ENCODE measurements around the gene COX10. TPM values are rescaled to one million over a fixed set of nuclear protein-coding genes. Genes with fewer than 3 reads are reported as not detected.
"Not testable (repeated sequence)": the region's sequence is repeated elsewhere in the genome, so short reads cannot be mapped to it uniquely, and the experiment has no call there.

COX10 gene
- polyA plus RNA-seq, 10 donors = 9.8 to 17.3 (median 14.6) TPM

- no peak for DNase-seq
Measured at GRCh38 chr17:14203388-14203787, 134.1 kb downstream of the COX10 start.

DNA sequence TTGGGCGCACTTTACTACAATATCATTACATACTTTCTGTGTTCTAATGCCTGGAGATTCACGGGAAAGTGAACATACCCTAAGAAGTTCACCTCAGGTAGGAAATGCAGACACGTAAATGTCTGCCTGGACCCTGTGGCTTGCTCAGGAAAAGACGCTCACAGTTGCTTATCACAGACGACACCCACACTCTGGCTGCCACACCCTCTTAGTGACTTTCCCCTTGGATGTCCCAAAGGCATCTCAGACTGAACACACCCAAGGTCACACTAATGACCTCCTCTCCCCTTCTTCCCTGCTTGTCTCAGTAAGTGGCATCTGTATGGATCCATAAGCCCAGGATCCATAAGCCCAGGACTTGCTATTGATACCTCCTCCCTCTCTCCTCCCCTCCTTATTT, 134.8 kb downstream of the COX10 start:
- DNase-seq = no peak

DNA sequence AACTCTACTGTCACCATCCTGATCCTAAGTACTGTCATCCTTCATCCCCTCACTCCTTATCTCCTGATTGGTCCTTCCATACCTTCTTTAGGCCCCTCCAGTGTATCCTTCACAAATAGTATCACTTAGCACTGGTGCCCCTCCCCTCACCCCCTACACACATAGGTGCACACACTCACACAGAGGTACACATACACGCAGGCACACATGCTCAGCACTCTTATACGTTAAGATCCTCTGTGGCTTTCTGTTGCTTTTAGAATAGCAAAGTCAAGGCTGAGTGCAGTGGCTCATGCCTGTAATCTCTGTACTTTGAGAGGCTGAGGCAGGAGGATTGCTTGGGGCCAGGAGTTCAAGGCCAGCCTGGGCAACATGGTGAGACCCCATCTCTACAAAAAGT, 135.2 kb downstream of the COX10 start:
- no peak for DNase-seq

GRCh38 chr17:14205380-14205779, 136.1 kb downstream of the COX10 start:
- DNase-seq = no peak

GRCh38 chr17:14205992-14206461, 136.7 kb downstream of the COX10 start:
- no peak for DNase-seq

GRCh38 chr17:14206891-14207290, 137.6 kb downstream of the COX10 start:
- DNase-seq = no peak

GRCh38 chr17:14207791-14208190, 138.5 kb downstream of the COX10 start:
- DNase-seq = no peak

DNA sequence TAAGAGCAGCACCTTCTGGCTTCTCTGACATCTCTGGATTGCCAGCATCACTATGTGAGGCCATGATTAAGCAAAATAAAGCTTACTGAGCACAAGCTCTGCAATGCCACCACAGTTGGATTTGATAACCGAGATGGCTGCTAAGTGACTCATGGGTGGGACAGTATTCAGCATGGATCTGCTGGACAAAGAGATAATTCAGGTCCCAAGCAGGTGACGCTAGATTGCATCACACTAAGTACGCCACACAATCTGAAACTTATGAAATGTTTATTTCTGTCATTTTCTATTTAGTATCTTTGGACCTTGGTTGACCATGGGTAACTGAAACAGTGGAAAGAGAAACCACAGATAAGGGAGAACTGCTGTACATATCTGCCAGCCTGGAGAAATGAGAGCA, 139.9 kb downstream of the COX10 start:
- no peak for DNase-seq

GRCh38 chr17:14211246-14211645, 141.9 kb downstream of the COX10 start:
- no peak for DNase-seq

- peak in 1 of 3 donors; percentile 23 for DNase-seq
Measured at GRCh38 chr17:14211801-14212200, 142.5 kb downstream of the COX10 start.

GRCh38 chr17:14212401-14212800, 143.1 kb downstream of the COX10 start:
- no peak for DNase-seq

DNA sequence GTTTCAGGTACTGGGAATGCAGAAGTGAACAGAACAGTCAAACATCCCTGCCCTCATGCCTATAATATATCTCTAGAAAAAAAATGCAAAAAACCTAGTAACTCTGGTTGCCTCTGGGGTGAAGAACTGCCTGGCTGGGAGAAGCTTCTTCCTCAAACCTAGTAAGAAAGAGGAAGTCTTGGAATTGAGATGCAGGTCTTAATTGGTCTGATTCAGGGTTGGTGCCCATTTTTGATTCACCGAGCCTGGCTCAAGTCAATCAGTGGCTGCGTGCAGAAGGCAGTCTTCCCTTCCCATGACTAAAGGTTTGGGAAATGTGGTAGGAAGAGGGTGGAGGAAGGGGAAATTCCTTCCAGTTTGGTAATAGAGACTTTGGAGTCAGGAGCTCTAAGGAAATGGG, 145.0 kb downstream of the COX10 start:
- DNase-seq = peak in 1 of 3 donors; percentile 6

DNA sequence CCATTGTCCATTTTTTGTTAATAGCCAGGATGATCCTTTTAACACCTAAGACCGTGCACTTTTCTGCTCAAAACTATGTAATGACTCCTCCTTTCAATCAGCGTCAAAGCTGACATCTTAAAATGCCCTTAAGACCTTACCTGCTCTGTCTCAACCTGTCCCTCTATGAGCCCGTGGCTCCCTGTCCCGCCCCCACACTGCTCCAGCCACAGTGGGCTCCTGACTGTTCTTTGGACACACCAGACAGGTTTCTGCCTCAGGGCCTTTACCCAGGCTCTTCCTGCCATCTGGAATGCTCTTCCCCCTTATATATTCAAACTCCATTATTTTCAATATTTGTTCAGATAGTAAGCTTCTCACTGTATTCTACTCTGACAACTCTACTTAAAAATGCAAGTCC, 153.3 kb downstream of the COX10 start:
- DNase-seq = no peak

DNA sequence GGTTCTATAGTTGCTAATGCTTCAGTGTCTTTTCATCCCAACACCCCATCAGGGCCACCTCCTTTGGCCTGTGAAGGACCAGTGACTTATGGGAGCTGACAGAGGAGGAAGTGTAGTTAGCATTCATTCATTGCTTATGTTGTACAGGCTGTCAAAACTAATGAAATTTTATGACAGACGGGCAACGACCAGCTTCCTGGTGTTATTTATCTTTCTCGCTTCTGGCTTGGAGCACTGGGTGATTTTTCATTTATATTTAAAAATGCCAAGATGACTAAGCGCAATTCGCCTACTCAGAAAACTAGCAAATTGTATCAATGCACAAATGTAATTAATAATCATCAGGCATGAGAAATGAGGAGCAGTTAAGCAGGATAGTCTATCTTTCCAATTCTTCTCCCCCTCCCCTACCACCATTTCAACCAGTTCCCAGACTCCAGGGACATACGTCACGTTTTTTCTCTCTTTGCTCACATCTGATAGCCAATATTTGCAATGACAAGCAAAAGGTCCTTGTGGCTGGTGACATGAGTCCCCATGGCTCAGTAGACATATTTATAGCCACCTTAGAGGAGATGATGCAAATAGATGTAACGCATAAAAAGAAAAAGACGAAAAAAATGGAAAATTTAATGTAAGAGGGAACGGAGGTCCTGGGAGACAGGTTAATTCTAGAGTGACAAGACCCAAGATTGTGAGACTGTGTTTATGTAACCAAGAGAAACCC, 156.1 kb downstream of the COX10 start:
- no peak for DNase-seq

DNA sequence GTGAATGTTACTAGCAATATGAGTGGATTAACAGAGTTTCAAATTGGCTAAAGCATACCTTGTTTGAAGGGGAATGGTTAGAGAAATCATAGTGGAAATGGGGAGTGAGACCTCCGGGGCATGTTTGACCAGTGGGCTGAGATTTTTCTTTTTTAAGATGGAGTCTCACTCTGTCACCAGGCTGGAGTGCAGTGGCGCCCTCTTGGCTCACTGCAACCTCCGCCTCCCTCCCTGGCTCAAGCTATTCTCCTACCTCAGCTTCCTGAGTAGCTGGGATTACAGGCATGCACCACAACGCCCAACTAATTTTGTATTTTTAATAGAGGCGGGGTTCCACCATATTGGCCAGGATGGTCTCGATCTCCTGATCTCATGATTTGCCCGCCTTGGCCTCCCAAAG, 157.7 kb downstream of the COX10 start:
- DNase-seq = no peak

DNA sequence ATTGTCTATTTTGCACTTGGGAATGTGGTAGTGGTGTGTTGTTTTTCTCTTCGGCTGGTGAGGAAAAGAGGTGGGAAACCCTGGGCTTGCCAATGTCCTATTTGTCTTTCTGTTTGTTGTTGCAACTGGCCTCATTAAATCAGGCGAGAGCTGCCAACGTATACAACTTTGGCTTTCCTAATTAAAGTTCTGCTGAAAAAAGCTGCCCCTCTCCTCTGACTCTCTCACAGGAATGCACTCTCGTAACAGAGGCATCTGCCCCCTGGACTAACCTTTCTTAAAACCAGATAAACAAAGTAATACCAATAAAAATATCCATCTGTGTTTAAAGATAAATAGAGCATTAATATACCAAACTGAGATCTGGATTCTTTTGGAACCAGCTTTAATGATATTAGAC, 159.6 kb downstream of the COX10 start:
- no peak for DNase-seq

GRCh38 chr17:14231187-14231586, 161.9 kb downstream of the COX10 start:
- peak in 2 of 3 donors; percentile 8 to 23 for DNase-seq

DNA sequence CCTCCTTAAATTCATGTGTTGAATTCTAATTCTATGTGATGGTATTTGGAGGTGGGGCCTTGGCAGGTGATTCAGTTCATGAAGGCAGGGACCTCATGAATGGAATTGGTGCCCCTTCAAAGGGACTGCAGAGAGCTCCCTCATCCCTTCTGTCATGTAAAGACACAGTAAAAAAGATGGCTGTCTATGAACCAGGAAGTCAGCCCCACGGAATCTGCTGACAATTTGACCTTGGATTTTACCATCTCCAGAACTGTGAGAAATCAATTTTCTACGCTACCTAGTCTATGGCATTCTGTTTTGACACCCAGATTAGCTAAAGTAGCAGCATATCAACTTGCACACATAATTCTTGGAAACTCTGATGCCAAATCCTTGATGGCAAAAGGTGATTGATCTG, 165.7 kb downstream of the COX10 start:
- DNase-seq = not testable (repeated sequence)

DNA sequence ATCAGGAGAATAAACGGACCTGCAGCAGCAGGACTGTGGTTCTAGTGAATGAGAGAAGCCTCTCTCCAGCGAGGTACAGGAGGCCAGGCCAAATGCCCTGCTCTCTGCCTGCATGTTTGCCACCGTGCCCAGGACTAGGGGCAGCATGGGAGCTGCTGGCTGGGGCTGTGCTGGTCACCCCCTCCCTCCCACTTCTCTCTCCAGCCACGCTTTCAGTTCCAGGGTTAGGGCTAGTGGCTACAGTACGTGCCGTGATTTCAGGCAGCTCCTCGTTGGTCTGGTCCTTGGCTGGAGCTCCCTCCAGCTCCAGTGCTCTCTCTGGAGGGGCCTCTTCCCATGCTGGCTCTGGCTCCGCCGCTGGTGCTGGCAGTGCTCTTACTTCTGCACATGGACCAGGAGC, 166.7 kb downstream of the COX10 start:
- not testable (repeated sequence) for DNase-seq

DNA sequence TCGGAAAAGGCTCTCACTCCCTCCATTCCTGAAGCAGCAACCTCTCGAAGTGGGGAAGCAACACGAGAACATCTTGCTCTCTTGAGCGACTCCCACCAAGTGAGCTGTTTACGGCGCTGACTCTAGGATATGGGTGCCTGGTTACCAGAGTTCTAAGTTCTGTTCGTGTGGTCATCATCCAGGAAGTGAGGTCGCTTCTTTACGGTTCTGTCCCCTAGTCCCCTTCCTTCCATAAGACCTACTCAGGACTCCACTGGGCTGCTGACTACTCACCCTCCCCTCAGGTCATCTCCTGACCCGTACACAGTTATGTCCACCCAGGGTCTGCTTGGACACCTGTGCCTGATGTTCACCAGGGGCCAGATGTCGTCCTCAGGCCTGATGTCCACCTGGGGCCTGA, 167.5 kb downstream of the COX10 start, which contains the start of gene CDRT15:
Gene CDRT15 (minus strand): TSS at position 101 of the 400 bp plus-strand sequence. CDS start 29 bp downstream, at position 72.
- DNase-seq = not testable (repeated sequence)

DNA sequence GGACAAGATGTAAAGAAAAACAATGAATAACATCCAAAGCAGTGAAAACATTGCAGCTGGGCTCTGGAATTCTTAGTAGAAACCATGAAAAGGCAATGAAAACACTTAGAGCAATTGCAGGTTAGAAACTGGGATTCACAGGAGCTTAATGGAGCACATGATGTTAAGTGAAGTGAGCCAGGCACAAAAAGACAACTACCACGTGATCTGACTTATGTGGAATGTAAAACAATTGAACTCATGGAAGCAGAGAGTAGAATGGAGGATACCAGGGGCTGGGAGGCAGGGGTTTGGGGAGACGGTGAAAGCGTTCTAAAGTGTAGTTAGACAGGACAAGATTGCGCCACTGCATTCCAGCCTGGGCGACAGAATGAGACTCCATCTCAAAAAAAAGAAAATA, 170.0 kb downstream of the COX10 start:
- DNase-seq = not testable (repeated sequence)

GRCh38 chr17:14245002-14245401, 175.7 kb downstream of the COX10 start:
- DNase-seq = no peak

DNA sequence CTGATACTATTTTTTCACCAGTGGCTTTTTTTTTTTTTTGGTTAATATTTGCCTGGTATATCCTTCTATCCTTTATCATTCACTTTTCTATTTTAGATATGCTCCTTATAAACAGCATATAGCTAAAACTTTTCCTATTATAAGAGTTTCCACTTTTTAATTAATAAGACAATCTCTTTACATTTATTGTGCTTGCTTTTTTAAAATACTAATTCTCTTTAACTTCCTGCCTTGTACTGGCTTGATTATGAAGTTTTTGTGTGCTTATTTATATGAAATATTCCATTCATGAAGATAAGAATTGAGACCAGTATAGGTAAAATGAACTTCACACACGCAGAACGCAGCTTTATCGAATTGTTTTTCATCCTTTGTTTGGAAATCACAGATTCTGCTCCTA, 176.3 kb downstream of the COX10 start:
- no peak for DNase-seq
